ENCODE data around the gene URB1. TPM values are rescaled to one million over a fixed set of nuclear protein-coding genes. Genes with fewer than 3 reads are reported as not detected.

URB1 gene
- total and polyA plus RNA-seq, 2 of the 8 experiments (the other 6 are each of a cell fraction or from before 2014, with no cell fraction given), result 8.1 to 28.9 TPM

DNA sequence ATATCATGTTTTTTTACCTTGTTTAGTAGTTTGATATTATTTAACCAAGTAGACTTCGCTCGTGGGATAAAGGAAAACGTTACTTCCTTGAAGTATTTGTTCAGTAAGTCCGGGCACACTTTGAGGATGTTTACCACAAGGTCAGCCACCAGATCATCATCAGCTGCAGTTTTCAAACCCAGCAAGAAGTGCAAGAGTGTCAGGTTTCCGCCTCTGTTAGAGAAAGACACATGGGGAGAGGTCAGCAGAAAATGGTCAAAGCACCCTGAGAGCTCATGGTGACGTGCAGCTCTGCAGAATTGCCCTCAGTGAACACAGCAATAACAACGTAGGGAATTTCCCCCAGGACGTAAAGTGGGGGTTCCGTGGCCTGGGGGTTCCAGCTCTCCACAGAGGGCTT is 24.4 kb downstream of the URB1 start (continued):
- TF ChIP-seq ZNF274 (IDR thresholded peaks at IDR 0.05; ENCODE audit: borderline replicate concordance, extremely low read depth, low read length), result no peak
- TF ChIP-seq, protein P1, sequence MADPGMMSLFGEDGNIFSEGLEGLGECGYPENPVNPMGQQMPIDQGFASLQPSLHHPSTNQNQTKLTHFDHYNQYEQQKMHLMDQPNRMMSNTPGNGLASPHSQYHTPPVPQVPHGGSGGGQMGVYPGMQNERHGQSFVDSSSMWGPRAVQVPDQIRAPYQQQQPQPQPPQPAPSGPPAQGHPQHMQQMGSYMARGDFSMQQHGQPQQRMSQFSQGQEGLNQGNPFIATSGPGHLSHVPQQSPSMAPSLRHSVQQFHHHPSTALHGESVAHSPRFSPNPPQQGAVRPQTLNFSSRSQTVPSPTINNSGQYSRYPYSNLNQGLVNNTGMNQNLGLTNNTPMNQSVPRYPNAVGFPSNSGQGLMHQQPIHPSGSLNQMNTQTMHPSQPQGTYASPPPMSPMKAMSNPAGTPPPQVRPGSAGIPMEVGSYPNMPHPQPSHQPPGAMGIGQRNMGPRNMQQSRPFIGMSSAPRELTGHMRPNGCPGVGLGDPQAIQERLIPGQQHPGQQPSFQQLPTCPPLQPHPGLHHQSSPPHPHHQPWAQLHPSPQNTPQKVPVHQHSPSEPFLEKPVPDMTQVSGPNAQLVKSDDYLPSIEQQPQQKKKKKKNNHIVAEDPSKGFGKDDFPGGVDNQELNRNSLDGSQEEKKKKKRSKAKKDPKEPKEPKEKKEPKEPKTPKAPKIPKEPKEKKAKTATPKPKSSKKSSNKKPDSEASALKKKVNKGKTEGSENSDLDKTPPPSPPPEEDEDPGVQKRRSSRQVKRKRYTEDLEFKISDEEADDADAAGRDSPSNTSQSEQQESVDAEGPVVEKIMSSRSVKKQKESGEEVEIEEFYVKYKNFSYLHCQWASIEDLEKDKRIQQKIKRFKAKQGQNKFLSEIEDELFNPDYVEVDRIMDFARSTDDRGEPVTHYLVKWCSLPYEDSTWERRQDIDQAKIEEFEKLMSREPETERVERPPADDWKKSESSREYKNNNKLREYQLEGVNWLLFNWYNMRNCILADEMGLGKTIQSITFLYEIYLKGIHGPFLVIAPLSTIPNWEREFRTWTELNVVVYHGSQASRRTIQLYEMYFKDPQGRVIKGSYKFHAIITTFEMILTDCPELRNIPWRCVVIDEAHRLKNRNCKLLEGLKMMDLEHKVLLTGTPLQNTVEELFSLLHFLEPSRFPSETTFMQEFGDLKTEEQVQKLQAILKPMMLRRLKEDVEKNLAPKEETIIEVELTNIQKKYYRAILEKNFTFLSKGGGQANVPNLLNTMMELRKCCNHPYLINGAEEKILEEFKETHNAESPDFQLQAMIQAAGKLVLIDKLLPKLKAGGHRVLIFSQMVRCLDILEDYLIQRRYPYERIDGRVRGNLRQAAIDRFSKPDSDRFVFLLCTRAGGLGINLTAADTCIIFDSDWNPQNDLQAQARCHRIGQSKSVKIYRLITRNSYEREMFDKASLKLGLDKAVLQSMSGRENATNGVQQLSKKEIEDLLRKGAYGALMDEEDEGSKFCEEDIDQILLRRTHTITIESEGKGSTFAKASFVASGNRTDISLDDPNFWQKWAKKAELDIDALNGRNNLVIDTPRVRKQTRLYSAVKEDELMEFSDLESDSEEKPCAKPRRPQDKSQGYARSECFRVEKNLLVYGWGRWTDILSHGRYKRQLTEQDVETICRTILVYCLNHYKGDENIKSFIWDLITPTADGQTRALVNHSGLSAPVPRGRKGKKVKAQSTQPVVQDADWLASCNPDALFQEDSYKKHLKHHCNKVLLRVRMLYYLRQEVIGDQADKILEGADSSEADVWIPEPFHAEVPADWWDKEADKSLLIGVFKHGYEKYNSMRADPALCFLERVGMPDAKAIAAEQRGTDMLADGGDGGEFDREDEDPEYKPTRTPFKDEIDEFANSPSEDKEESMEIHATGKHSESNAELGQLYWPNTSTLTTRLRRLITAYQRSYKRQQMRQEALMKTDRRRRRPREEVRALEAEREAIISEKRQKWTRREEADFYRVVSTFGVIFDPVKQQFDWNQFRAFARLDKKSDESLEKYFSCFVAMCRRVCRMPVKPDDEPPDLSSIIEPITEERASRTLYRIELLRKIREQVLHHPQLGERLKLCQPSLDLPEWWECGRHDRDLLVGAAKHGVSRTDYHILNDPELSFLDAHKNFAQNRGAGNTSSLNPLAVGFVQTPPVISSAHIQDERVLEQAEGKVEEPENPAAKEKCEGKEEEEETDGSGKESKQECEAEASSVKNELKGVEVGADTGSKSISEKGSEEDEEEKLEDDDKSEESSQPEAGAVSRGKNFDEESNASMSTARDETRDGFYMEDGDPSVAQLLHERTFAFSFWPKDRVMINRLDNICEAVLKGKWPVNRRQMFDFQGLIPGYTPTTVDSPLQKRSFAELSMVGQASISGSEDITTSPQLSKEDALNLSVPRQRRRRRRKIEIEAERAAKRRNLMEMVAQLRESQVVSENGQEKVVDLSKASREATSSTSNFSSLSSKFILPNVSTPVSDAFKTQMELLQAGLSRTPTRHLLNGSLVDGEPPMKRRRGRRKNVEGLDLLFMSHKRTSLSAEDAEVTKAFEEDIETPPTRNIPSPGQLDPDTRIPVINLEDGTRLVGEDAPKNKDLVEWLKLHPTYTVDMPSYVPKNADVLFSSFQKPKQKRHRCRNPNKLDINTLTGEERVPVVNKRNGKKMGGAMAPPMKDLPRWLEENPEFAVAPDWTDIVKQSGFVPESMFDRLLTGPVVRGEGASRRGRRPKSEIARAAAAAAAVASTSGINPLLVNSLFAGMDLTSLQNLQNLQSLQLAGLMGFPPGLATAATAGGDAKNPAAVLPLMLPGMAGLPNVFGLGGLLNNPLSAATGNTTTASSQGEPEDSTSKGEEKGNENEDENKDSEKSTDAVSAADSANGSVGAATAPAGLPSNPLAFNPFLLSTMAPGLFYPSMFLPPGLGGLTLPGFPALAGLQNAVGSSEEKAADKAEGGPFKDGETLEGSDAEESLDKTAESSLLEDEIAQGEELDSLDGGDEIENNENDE (IDR thresholded peaks at IDR 0.05; ENCODE audit: insufficient replicate concordance, low read length), result no peak
